ENCODE measurements around the gene NOMO2.
"Not testable (repeated sequence)": the region's sequence is repeated elsewhere in the genome, so short reads cannot be mapped to it uniquely, and the experiment has no call there.

NOMO2 gene

GRCh38 chr16:18531323-18531722 lies 30.6 kb downstream of the NOMO2 start:
- no CpG with 5 or more reads among the region's 10 CpGs for WGBS (ENCODE audit: insufficient coverage)
- H3K9me3 ChIP-seq (ENCODE audit: control extremely low read depth in 1 of 5, control insufficient read depth in 4 of 5, insufficient read depth in 2 of 5, low read depth in 1 of 5, low read length in 4 of 5); H3K27me3 ChIP-seq (replicated peaks in 2 of 5; ENCODE audit: control insufficient read depth in 4 of 5, insufficient read depth in 5 of 5, low read length in 4 of 5); H3K36me3 ChIP-seq (ENCODE audit: control insufficient read depth in 4 of 4, insufficient read depth in 4 of 4, low read length in 3 of 4); H3K4me3 ChIP-seq (ENCODE audit: control insufficient read depth in 1 of 7, extremely low read depth in 1 of 7, insufficient read depth in 4 of 7, low read depth in 2 of 7, low read length in 6 of 7); CTCF ChIA-PET; H3K4me1 ChIP-seq (ENCODE audit: control extremely low read depth in 1 of 4, control insufficient read depth in 4 of 4, insufficient read depth in 4 of 4, low read length in 3 of 4); POLR2A ChIA-PET; H3K27ac ChIP-seq (ENCODE audit: insufficient read depth in 1 of 2, low read depth in 1 of 2, low read length in 2 of 2, poor library complexity in 1 of 2, severe bottlenecking in 2 of 2): not testable (repeated sequence)
- peak in 2 of 3 donors; percentile 17 to 40 for DNase-seq

DNA sequence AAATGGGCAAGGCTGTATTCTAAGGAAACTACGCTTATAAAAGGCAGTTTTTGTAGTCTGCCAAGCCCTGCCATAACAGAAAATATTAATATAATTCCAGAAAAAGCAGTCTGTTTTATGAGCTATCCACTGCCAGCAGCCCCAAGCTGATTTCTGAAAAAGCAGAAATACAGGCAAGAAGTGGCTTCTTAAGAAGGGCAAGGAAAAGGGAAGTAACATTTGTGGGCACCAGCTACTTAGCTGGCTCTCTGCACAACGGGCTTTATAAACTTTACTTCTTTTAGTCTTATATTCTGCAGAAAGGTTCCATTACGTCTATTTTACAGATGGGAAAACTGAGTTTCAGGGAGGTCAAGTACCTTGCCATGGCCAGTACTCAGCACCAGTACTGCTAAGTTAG lies 31.6 kb downstream of the NOMO2 start:
- H3K4me1 ChIP-seq (ENCODE audit: control extremely low read depth in 1 of 4, control insufficient read depth in 4 of 4, insufficient read depth in 4 of 4, low read length in 3 of 4); H3K4me3 ChIP-seq (ENCODE audit: control insufficient read depth in 1 of 7, extremely low read depth in 1 of 7, insufficient read depth in 4 of 7, low read depth in 2 of 7, low read length in 6 of 7); CTCF ChIA-PET; H3K27ac ChIP-seq (ENCODE audit: insufficient read depth in 1 of 2, low read depth in 1 of 2, low read length in 2 of 2, poor library complexity in 1 of 2, severe bottlenecking in 2 of 2); DNase-seq; POLR2A ChIA-PET; H3K36me3 ChIP-seq (ENCODE audit: control insufficient read depth in 4 of 4, insufficient read depth in 4 of 4, low read length in 3 of 4); H3K9me3 ChIP-seq (ENCODE audit: control extremely low read depth in 1 of 5, control insufficient read depth in 4 of 5, insufficient read depth in 2 of 5, low read depth in 1 of 5, low read length in 4 of 5); H3K27me3 ChIP-seq (replicated peaks in 2 of 5; ENCODE audit: control insufficient read depth in 4 of 5, insufficient read depth in 5 of 5, low read length in 4 of 5): not testable (repeated sequence)
- no CpG with 5 or more reads among the region's 3 CpGs for WGBS (ENCODE audit: insufficient coverage)

GRCh38 chr16:18526547-18526946 lies 35.4 kb downstream of the NOMO2 start:
- no CpG with 5 or more reads among the region's 4 CpGs for WGBS (ENCODE audit: insufficient coverage)
- POLR2A ChIA-PET; H3K36me3 ChIP-seq (ENCODE audit: control insufficient read depth in 4 of 4, insufficient read depth in 4 of 4, low read length in 3 of 4); CTCF ChIA-PET; H3K4me3 ChIP-seq (ENCODE audit: control insufficient read depth in 1 of 7, extremely low read depth in 1 of 7, insufficient read depth in 4 of 7, low read depth in 2 of 7, low read length in 6 of 7); H3K27ac ChIP-seq (ENCODE audit: insufficient read depth in 1 of 2, low read depth in 1 of 2, low read length in 2 of 2, poor library complexity in 1 of 2, severe bottlenecking in 2 of 2); H3K9me3 ChIP-seq (ENCODE audit: control extremely low read depth in 1 of 5, control insufficient read depth in 4 of 5, insufficient read depth in 2 of 5, low read depth in 1 of 5, low read length in 4 of 5); H3K27me3 ChIP-seq (replicated peaks in 2 of 5; ENCODE audit: control insufficient read depth in 4 of 5, insufficient read depth in 5 of 5, low read length in 4 of 5); H3K4me1 ChIP-seq (ENCODE audit: control extremely low read depth in 1 of 4, control insufficient read depth in 4 of 4, insufficient read depth in 4 of 4, low read length in 3 of 4); DNase-seq: not testable (repeated sequence)

DNA sequence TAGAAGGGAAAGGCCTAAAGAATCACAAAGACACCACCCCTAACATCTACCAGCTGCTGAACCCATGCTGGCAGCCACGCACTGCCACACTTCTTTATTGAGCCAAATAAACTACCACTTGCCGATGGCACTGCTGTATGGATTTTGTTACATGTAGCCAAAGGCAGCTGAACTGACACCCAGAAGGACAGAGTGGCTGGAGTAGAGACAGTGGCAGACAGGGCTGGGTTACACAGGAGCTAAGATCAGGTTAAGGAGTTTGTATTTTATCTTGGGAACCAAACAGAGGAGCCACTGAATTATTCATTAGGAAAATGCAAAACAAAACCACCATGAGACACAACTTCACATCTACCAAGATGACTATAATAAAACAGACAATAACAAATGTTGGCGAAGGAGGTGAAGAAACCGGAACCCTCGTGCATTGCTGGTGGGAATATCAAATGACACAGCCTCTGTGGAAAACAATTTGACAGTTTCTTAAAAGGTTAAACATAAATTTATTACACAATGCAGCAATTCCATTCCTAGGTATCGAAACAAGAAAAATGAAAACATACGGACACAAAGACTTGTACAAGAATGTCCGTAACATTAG lies 35.9 kb downstream of the NOMO2 start:
- DNase-seq; CTCF ChIA-PET; H3K27ac ChIP-seq (ENCODE audit: insufficient read depth in 1 of 2, low read depth in 1 of 2, low read length in 2 of 2, poor library complexity in 1 of 2, severe bottlenecking in 2 of 2); H3K27me3 ChIP-seq (replicated peaks in 2 of 5; ENCODE audit: control insufficient read depth in 4 of 5, insufficient read depth in 5 of 5, low read length in 4 of 5); H3K4me3 ChIP-seq (ENCODE audit: control insufficient read depth in 1 of 7, extremely low read depth in 1 of 7, insufficient read depth in 4 of 7, low read depth in 2 of 7, low read length in 6 of 7); H3K9me3 ChIP-seq (ENCODE audit: control extremely low read depth in 1 of 5, control insufficient read depth in 4 of 5, insufficient read depth in 2 of 5, low read depth in 1 of 5, low read length in 4 of 5); POLR2A ChIA-PET; H3K36me3 ChIP-seq (ENCODE audit: control insufficient read depth in 4 of 4, insufficient read depth in 4 of 4, low read length in 3 of 4); H3K4me1 ChIP-seq (ENCODE audit: control extremely low read depth in 1 of 4, control insufficient read depth in 4 of 4, insufficient read depth in 4 of 4, low read length in 3 of 4): not testable (repeated sequence)
- WGBS (ENCODE audit: insufficient coverage), result no CpG with 5 or more reads among the region's 8 CpGs

DNA sequence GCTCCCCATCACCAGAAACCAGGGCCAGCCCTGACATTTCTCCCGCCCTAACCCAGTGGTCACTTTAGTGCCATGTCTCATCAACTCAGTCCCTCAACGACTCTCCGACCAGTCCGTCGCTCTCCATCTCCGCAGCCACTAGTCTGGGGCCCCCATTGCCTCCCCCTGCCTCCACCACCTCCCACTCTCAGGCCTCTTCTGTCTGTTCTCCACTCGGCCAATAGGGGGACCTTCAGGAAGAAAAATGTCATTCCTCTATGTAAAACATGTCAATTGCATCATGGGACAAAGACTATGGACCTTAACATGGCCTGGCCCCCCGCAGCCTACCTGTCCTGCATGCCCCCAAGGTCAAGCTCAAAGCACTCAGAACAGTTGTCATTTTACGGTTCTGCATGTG lies 39.3 kb downstream of the NOMO2 start:
- H3K4me1 ChIP-seq (ENCODE audit: control extremely low read depth in 1 of 4, control insufficient read depth in 4 of 4, insufficient read depth in 4 of 4, low read length in 3 of 4); CTCF ChIA-PET; POLR2A ChIA-PET; H3K27ac ChIP-seq (ENCODE audit: insufficient read depth in 1 of 2, low read depth in 1 of 2, low read length in 2 of 2, poor library complexity in 1 of 2, severe bottlenecking in 2 of 2); H3K27me3 ChIP-seq (replicated peaks in 2 of 5; ENCODE audit: control insufficient read depth in 4 of 5, insufficient read depth in 5 of 5, low read length in 4 of 5); H3K9me3 ChIP-seq (ENCODE audit: control extremely low read depth in 1 of 5, control insufficient read depth in 4 of 5, insufficient read depth in 2 of 5, low read depth in 1 of 5, low read length in 4 of 5); H3K4me3 ChIP-seq (ENCODE audit: control insufficient read depth in 1 of 7, extremely low read depth in 1 of 7, insufficient read depth in 4 of 7, low read depth in 2 of 7, low read length in 6 of 7); DNase-seq; H3K36me3 ChIP-seq (ENCODE audit: control insufficient read depth in 4 of 4, insufficient read depth in 4 of 4, low read length in 3 of 4): not testable (repeated sequence)
- WGBS (ENCODE audit: insufficient coverage), result no CpG with 5 or more reads among the region's 9 CpGs

- H3K4me1 ChIP-seq (ENCODE audit: control extremely low read depth in 1 of 4, control insufficient read depth in 4 of 4, insufficient read depth in 4 of 4, low read length in 3 of 4); H3K27me3 ChIP-seq (replicated peaks in 2 of 5; ENCODE audit: control insufficient read depth in 4 of 5, insufficient read depth in 5 of 5, low read length in 4 of 5); H3K36me3 ChIP-seq (ENCODE audit: control insufficient read depth in 4 of 4, insufficient read depth in 4 of 4, low read length in 3 of 4); DNase-seq; H3K9me3 ChIP-seq (ENCODE audit: control extremely low read depth in 1 of 5, control insufficient read depth in 4 of 5, insufficient read depth in 2 of 5, low read depth in 1 of 5, low read length in 4 of 5); H3K27ac ChIP-seq (ENCODE audit: insufficient read depth in 1 of 2, low read depth in 1 of 2, low read length in 2 of 2, poor library complexity in 1 of 2, severe bottlenecking in 2 of 2); H3K4me3 ChIP-seq (ENCODE audit: control insufficient read depth in 1 of 7, extremely low read depth in 1 of 7, insufficient read depth in 4 of 7, low read depth in 2 of 7, low read length in 6 of 7); CTCF ChIA-PET; POLR2A ChIA-PET: not testable (repeated sequence)
- no CpG with 5 or more reads among the region's 15 CpGs for WGBS (ENCODE audit: insufficient coverage)
Measured at GRCh38 chr16:18521445-18522181, 40.3 kb downstream of the NOMO2 start.

DNA sequence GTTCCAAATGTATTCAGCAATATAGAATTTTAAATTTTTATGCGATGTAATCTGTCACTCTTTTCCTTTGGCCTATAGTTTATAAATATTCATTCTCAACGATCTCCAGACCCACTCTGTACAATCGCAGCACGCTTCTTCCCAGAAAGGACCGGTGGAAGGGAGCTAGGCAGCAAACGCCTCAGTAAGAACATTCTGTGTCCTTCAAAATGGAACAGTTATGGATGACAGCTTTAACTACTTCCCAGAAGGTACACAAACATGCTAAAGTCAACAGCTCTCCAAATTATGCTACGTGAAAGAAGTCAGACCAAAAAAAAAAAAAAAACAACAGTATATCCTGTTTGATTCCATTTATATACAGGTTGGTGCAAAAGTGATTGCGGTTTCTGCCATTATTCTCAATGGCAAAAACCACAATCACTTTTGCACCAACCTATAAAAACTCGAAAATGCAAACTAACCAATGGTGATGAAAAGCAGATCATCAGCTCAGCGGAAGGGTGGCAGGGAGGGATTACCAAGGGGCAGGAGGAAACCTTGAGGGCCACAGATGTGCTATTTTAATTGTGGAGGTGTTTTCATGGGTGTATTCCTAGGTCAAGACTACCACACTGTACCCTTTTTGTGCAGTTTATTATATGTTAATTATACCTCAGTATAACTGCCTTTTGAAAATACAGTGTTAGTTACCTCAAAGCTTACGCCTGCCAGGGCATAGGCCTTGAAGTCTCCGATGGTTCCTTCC lies 43.2 kb downstream of the NOMO2 start:
- H3K9me3 ChIP-seq (ENCODE audit: control extremely low read depth in 1 of 5, control insufficient read depth in 4 of 5, insufficient read depth in 2 of 5, low read depth in 1 of 5, low read length in 4 of 5); CTCF ChIA-PET; DNase-seq; H3K36me3 ChIP-seq (ENCODE audit: control insufficient read depth in 4 of 4, insufficient read depth in 4 of 4, low read length in 3 of 4); H3K4me1 ChIP-seq (ENCODE audit: control extremely low read depth in 1 of 4, control insufficient read depth in 4 of 4, insufficient read depth in 4 of 4, low read length in 3 of 4); POLR2A ChIA-PET; H3K4me3 ChIP-seq (ENCODE audit: control insufficient read depth in 1 of 7, extremely low read depth in 1 of 7, insufficient read depth in 4 of 7, low read depth in 2 of 7, low read length in 6 of 7); H3K27me3 ChIP-seq (replicated peaks in 2 of 5; ENCODE audit: control insufficient read depth in 4 of 5, insufficient read depth in 5 of 5, low read length in 4 of 5); H3K27ac ChIP-seq (ENCODE audit: insufficient read depth in 1 of 2, low read depth in 1 of 2, low read length in 2 of 2, poor library complexity in 1 of 2, severe bottlenecking in 2 of 2): not testable (repeated sequence)
- WGBS (ENCODE audit: insufficient coverage), result no CpG with 5 or more reads among the region's 12 CpGs

All from common myeloid progenitor, CD34-positive (primary cell).